GM19397 (cell line): ENCODE data around the gene CRAT.

ENCODE experiments used
- ATAC-seq: cut with Tn5 transposase; IDR thresholded peaks from one replicate; pipeline ENCODE4 v1.9.1; 2021; ENCODE audit warnings: mild to moderate bottlenecking, moderate library complexity; ENCODE audit not compliant: unreplicated experiment

The CRAT gene

DNA sequence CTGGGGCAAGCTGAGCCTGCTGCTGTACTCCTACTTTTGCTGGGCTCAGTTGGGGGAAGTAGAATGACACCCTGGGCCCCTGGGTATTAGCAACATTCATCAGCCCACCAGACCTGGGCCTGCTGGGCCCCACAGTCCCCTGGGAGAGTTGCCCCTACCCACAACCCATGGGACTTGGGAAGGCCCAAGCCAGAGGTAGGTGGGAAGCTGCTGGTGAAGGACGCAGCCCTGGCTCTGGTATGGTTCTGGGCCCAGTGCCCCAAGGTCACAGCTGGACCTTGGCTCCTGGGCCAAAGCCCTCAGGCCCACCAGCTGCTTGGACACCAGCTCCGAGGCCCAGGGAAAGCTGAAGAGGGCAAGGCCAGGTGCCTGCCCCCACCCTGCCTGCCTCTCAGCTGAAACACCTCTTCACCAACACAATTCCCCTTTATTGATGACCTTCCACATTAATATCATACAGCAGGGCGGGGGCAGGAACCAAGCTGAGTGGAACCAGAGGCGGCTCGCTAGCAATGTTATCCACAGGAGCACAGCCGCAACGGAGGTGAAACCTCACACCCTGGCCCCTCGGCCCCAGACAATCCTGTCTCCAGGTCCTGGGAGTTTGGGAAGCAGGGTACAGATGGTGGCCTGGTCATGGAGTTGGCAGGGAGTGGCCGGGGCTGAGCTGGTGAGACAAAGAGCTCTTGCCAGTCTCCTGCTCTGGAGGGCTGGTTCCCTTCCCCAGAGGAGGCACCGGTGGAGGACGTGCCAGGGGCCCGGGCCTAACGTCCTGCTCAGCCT lies 16.0 kb downstream of the CRAT start:
- ATAC-seq, result no peak

DNA sequence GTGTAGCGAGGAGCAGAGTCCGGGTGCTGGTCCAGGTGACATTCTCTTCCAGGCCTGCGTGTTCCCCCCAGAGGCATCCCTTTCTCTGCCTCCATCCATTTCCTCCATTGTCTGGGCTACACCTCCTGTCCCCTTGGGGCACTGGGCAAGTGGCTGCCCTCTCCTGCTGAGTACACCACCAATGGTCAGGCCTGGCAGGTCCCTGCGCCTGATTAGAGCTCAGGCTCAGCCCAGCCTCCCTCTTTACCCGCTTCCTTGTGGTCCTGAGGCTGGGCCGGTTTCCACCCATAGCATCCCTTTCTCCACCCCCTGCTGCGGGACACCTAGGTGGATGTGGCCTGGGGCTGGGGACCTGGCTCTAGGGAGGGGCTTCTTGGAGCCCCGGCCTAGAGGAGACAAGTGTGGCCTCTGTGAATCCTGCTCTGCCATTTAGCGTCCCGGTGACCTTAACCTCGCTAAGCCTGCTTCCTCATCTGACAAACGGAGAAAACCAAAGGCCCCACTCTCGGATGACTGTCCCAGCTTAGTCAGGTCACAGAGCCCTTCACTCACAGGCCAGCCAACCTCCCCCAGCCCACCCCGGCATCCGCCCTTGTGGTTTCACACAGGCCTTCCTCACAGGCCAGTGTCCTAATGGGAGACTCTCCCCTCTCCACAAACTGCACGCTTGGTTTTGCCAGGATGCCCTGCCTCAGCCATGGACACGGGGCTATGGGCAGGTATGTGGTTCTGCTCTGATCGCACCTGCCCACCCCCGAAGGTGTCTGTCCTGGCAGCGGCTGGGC lies 16.8 kb downstream of the CRAT start:
- no peak for ATAC-seq

DNA sequence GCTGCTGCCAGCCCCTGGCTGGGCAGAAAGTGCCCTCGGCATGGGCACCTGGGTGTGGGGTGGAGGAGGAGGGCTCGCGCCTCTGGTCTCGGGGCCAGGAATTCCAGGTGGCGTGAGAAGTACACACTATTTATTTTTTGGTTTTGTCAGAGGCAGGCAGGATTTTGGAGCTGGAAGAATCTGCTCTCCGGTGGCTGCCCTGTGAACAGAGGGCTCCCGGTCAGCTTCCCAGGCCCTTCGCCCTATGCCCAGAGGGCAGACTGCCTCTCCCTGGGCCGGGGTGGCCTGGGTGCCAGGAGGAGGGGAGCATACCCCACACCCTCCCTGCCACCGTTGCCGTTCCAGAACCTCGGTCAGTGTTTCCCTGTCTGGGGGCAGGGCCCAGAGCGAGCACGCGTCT lies 21.3 kb downstream of the CRAT start:
- no peak for ATAC-seq

DNA sequence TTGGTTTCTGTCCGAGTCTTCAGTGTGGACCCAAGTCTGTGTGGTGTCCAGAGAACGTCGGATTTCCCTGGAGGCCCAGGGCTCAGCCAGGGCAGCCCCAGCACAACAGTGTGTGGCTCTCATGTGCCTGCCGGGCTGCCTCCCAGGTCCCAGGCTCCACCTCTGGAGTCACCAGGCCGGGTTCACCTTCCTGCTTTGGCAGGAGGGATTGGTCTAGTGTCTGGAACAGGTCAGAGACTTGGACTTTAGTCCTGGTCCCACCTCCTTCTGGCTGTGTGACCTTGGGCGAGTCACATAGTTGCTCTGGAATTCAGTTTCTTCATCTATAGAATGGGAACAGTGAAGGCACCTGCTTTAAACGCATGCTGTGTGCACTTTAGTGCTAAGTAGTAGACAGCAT lies 26.5 kb downstream of the CRAT start:
- ATAC-seq, result no peak

DNA sequence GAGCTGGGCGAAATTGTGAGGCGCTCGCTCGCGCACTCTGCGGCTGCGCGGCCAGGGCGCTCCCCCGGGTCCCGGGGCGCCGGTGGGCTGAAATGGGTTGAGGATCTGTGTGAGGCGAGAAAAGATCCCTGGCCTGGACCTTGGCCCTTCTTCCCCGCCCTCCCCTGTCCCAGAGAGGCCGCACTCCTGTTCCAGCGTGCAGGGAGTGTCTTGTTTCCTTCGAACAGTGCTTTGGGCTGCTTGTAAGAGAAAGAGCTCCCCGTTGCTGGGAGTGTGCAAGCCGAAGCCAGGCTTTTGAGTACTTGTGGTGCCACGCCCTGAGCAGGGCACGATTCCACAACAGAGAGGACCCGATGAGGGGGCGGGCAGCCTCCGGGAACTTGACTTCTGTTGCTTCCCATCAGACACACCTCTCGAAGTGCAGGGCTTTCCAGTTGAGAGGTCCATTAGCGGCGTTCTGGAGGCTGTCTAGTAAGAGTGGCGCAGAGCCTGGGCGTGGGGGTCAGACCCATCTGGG lies 29.1 kb downstream of the CRAT start:
- ATAC-seq, result no peak

DNA sequence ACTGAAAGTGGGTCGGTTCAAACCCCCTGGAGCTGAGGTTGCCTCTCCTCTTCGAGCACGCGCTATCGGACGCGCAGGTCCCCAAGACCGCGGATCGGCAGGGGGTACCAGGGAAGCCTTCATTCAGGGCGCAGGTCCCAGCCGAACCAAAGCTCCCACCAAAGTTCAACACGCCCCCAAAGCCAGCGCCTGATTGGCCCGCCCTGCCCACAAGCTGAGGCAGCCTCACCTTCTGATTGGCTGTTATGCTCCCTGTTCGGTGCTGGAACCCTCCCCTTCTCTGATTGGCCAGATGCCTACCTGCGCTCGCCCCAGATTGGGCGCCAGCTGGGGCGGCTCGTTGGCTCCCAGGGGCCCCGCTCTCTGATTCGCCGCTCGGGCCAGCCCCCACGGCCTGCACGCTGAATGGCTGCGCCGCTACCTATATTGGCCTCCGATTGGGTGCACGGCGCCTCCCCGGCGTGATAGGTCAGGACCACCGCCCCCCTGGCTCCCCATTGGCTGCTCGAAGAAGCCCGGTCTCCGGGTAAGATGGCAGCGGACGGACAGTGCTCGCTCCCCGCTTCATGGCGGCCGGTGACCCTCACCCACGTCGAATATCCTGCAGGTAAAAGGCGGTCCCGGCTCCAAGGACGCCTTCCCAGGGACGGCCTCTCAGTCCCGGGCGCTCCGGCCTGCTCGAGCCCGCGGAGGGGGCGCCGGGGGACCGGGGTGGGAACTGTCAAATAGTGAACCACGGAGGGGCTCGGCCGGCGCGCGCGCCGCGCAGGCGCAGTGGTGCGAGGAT lies 29.8 kb downstream of the CRAT start, which contains the start of gene DOLPP1:
DOLPP1 (plus strand) TSS at position 511 of the 787 bp plus-strand sequence; CDS start at position 532, 21 bp downstream.
- peak; percentile 93 for ATAC-seq

DNA sequence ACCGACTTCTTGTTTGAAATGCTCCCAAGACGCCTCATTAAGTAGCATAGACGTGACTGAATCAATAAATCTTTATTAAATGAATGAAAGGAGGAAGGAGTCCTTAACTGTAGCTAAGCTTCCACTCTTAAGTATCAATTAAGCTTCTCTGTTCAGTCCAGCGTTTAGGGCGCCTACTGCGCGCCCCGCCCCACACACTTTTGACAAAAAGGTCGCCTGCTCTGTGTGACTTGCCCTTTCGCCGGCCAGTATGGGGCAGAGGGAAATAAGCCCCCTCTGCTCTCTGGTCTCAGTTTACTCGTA lies 30.3 kb downstream of the CRAT start:
- ATAC-seq, result no peak

DNA sequence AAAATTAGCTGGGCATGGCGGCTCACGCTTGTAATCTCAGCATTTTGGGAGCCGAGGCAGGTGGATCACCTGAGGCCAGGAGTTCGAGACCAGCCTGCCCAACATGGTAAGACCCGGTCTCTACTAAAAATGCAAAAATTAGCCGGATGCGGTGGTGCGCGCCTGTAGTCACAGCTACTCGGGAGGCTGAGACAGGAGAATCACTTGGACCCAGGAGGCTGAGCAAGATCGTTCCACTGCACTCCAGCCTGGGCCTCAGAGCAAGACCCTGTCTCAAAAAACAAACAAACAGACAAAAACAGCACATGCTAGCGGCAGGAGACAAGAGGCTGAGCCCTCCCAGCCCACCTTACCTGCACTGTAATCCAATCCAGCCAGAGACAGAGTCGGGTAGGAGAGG lies 30.8 kb downstream of the CRAT start:
- no peak for ATAC-seq

DNA sequence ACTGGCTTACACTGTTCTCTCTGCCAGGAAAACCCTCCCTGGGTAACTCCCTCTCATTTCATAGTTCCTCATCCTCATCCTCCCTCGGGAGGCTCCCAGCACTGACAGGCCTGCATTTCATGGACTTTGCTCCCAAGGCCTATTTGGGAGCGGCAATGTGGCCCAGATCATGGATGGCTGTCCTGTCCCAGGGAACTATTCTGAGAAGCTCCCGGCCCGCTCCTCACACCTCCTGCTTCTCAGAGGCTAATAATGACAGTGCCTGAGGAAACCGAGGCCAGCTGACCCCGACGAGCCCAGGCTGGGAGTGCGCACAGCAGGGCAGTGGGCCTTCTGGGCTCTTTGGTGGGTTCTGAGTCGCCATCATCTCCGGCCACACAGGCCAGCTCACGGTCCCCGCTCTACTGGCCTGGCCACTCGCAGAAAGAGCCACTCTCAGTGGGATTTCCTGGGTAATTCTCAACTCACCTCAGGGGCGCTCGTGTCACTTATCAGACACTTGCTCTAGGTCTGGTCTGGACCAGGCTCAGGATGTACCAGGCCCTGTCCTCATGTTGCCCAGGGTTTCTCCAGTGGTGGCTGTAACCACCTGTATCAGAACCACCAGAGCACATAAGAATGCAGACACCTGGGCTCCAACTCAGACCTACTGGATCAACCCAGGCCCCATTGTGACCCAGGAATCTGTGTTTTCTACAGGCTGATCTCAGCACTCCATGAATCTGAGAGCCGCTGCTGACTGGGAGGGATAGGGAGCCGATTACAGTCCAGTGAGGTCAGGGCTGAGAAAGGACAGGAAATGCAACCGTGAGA lies 31.7 kb downstream of the CRAT start:
- no peak for ATAC-seq

DNA sequence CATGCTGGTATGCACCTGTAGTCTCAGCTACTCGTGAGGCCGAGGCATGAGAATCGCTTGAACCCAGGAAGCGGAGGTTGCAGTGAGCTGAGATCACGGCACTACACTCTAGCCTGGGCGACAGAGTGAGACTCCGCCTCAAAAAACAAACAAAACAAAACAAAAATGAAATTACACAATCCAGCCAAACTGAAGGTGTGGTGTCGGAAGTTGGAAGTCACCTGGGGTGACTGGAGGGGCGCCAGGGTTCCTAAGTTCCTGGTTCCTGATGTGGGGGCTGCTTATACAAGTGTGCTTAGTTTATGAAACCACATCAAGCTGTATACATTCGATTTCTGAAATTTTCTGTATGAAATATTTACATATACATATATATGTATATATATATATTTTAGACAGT lies 33.4 kb downstream of the CRAT start:
- ATAC-seq, result no peak

DNA sequence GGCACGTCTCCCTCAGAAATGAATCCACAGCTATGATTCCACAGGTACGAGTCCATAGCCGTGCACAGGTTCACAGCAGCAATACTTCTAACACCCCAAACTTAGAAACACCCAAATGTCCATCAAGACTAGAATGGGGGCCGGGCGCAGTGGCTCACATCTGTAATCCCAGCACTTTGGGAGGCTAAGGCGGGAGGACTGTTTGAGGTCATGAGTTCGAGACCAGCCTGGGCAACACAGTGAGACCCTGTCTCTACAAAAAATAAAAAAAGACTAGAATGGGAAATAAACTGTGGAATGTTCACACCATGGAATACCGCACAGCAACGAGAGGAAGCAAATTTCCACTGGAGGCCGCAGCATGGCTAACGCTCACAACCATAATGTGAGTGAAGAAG lies 34.0 kb downstream of the CRAT start:
- ATAC-seq, result no peak

DNA sequence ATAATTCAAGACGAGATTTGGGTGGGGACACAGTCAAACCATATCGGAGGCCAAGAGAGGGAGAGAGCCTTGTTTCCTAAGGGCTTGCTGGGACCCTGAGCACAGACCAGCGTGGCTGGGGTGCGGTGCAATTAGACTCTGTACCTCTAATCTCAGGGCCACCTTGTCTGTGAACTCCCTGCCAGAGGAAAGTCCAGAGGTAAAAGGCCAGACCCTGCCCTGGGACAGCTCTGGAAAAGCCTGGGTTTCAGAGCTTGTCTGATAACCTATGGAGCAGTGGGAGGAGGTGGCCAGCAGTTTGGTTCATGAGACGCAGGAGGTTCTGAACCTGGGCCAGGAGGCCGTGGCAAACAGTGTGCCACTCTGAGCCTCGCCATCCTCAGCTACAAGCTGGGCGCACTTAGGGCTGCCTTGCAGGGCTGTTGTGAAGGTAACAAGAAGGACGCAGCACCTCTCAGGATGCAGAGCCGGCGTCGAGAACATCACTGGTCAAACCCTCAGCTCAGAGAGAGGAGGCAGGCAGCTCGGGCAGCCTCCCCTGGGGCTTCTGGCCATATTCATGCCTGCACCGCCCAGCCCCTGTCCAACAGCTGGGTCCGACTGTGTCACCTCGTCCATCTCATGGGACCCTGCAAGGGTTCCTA lies 34.5 kb downstream of the CRAT start:
- no peak for ATAC-seq

DNA sequence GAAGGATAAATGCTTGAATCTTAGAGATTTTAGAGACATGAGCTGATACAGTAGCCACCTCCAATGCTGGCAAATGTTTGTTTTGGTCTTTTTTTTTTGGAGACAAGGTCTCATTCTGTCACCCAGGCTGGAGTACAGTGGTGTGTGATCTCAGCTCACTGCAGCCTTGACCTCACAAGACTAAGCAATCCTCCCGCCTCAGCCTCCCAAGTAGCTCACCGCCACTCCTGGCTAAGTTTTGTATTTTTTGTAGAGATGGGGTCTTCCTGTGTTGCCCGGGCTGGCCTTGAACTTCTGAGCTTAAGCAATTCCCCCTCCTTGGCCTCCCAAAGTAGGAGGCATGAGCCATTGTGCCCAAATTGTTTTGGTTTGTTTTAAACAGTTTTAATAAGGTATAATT lies 36.5 kb downstream of the CRAT start:
- ATAC-seq, result no peak

DNA sequence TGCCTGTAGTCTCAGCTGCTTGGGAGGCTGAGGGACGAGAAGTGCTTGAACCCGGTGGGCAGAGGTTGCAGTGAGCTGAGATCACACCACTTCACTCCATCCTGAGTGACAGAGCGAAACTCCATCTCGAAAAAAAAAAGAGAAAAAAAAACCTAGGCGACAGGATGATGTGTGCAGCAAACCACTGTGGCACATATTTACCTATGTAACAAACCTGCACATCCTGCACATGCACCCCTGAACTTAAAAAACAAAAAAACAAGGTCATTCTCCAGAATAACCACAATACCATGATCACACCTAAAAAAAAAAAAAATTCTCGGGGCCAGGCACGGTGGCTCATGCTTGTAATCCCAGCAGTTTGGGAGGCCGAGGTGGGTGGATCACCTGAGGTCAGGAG lies 37.2 kb downstream of the CRAT start:
- no peak for ATAC-seq

DNA sequence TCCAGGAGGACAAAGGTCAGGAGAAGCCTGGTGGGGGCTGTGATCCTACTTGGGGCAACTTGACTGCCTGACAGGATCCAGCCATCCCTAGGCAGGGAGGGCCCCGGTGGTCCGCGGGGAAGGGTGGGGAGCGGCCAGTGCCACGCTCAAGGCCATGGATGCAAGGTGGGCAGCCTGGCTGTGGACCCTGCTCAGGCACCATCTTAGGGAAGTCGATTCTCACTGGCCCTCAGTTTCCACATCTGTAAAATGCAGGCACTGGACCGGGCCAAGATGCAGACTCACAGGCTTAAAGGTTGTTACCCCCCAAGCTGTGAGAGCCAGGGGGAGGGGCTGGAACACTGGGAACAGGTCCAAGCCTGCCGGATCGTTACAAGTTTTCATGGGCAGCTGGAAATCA lies 38.4 kb downstream of the CRAT start:
- ATAC-seq, result no peak

DNA sequence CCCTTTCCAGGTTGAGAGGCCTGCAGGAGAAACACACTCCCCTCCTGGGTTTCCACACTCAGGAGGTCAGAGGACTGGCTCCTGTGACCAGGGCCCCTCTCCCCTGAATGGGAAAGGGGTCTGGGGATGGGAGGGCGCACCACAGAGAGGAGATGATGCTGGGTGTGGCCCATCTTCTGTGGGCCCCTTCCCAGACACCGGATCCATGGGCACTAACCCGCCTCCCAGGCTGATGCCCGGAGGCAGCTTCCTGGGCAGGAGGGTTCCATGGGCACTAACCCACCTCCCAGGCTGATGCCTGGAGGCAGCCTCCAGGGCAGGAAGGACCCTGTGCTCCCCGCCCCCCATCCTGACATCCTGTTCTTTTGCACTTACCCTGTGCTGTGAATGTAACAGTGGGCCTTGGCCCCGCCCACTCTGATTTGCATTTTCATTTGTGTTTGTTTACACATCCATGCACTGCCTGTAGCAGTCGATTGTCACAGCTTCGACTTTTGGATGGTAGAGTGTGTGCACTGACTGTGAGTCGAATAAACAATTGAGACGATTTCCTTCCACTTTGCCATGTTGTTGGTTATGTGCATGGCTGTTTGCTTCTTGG lies 39.0 kb downstream of the CRAT start:
- no peak for ATAC-seq

DNA sequence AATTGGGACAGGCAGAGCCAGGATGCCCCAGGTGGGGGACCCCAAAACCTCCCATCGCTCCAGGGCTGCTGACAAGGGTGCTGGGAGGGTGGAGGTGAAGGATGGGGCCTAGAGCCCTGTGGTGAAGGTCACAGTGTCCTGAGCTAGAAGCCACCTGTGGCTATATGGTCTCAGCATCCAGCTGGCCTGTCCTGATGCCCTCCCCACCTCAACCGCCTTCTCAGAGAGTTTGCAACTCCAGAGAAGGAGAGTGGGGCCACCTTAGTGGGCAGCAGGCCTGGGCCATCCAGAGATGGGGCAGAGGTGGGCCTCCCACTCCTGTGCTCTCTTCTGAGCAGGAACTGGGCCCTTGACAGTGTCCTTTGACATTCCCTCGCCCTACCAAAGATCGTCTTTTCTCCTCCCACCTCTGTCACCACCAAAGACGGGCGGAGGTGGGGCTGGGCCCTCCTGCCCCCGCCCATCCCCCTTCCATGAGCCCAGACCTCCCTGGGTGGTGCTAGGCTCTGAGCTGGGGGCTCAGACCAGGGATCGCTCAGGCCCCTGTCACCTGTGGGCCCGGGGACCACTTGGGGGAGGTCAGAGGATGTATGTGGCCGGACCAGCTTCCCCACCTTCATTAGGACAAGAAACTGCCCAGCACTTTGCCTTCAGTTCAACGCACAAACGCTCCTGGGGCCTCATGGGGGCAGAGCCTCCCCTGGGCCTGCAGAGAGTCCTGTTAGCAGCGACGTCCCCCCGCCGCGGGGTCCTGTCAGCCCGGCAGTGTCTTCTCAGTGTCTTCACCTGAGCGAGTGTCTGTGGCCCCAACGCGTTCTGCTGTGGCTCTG lies 39.7 kb downstream of the CRAT start:
- ATAC-seq, result no peak

DNA sequence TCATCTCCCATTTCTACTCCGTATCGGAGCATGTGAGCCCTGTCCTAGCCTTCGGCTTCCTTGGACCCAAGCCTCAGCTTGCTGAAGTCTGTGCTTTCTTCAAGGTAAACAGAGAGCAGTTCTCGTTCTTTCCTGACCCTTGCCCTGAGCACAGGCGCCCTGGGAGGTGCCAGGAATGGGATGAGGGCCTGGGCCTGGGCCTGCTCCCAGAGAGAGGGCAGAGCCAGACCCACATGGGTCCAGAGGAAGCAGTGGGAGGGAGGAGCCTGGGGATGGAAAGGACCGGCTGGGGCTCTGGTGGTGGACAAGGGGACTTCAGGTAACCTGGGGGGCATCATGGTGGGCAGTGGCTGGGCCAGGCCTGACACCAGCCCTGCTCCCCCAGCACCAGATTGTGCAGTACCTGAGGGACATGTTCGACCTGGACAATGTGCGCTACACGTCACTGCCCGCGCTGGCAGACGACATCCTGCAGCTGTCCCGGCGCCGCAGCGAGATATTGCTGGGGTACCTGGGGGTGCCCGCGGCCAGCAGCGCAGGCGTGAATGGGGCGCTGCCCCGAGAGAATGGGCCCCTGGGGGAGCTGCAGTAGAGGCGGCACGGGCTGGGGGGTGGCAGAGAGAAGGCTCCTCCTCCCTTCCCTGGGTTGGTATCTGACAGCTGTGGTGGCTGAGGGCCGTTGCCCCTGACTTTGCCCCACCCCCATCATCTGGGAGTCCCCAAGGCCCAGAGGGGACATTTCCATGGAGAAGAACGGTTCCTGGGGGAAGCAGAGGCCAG lies 40.5 kb downstream of the CRAT start:
- ATAC-seq, result no peak
